A549 (cell line): ENCODE data around the gene SND1. TPM values are rescaled to one million over a fixed set of nuclear protein-coding genes. Genes with fewer than 3 reads are reported as not detected.

ENCODE experiments used
- ATAC-seq, 2 experiments: fragments of 200-7000 bp in 1 of 2; fragments of >200 bp in 1 of 2; cut with Nextera tagmentation in 1 of 2; cut with Tn5 transposase in 1 of 2; 3 replicates each; pipeline versions ENCODE4 v1.8.0 to v1.9.1; 2018 to 2020; ENCODE audit warnings: mild to moderate bottlenecking in 1 of 2, moderate library complexity in 1 of 2
- CTCF ChIA-PET: fragments of 300-600 bp; sonication (Branson Sonifier 250); formaldehyde crosslinking; extraction: SDS; loops from one replicate; lab custom pipeline; 2021; ENCODE audit warnings: antibody characterized with exemption, inconsistent platforms; lab: Yijun Ruan, JAX
- POLR2A ChIA-PET: fragments of 350-600 bp; formaldehyde crosslinking; extraction: SDS; loops from one replicate; lab custom pipeline; 2021; ENCODE audit warnings: antibody characterized with exemption, inconsistent platforms; lab: Yijun Ruan, JAX
- DNase-seq, 2 experiments: peaks; one replicate each; pipeline versions ENCODE4 v3.0.0 to v3.0.0-alpha.2; 2011 to 2016; ENCODE audit warnings: low read depth in 1 of 2, low spot score in 1 of 2
- FAIRE-seq: peaks from 2 replicates; lab custom pipeline; 2011; peaks lifted over from hg19 to GRCh38; lab: Jason Lieb, UNC
- H3K27ac ChIP-seq, 2 experiments: fragments of >200 bp; sonication (Bioruptor Twin); formaldehyde crosslinking; 3 replicates each; pipeline ENCODE4 v1.5.1; 2016 to 2017
- H3K4me1 ChIP-seq: fragments of >200 bp; sonication (Bioruptor Twin); formaldehyde crosslinking; 3 replicates; pipeline ENCODE4 v1.6.1; 2016
- H3K4me2 ChIP-seq: fragments of >200 bp; sonication (Bioruptor Twin); formaldehyde crosslinking; 3 replicates; pipeline ENCODE4 v1.6.1; 2016
- H3K4me3 ChIP-seq: fragments of >200 bp; sonication (Bioruptor Twin); formaldehyde crosslinking; 3 replicates; pipeline ENCODE4 v1.5.1; 2016
- H3K9me3 ChIP-seq: fragments of >200 bp; sonication (Bioruptor Twin); formaldehyde crosslinking; 3 replicates; pipeline ENCODE4 v1.6.1; 2016
- BCL3 ChIP-seq: fragments of >200 bp; sonication (Bioruptor Twin); formaldehyde crosslinking; IDR thresholded peaks from 3 replicates; pipeline ENCODE4 v1.6.1; 2016
- CBX2 ChIP-seq: fragments of 200-600 bp; sonication (generic); IDR thresholded peaks from 2 replicates; pipeline ENCODE4 v1.6.1; 2016; ENCODE audit warnings: low read depth, mild to moderate bottlenecking, borderline replicate concordance
- CBX8 ChIP-seq: fragments of 200-600 bp; sonication (generic); IDR thresholded peaks from 2 replicates; pipeline ENCODE4 v1.6.1; 2016
- CEBPB ChIP-seq, 2 experiments: fragments of >200 bp in 1 of 2; sonication (Bioruptor Twin) in 1 of 2; formaldehyde crosslinking in 1 of 2; IDR thresholded peaks; 2 replicates each; pipeline ENCODE4 v1.6.1; 2012 to 2016
- CHD2 ChIP-seq: fragments of 150-350 bp; IDR thresholded peaks from 2 replicates; pipeline ENCODE4 v1.6.1; 2014; ENCODE audit warnings: low read length; ENCODE audit not compliant: partially characterized antibody
- CHD4 ChIP-seq: fragments of 200-600 bp; sonication (generic); IDR thresholded peaks from 2 replicates; pipeline ENCODE4 v1.6.1; 2016; ENCODE audit warnings: antibody characterized with exemption, mild to moderate bottlenecking, borderline replicate concordance
- EHF ChIP-seq: fragments of 250-450 bp; sonication (Bioruptor Pico); IDR thresholded peaks from 2 replicates; pipeline ENCODE4 v1.5.0; 2020; ENCODE audit warnings: mild to moderate bottlenecking
- ESRRA ChIP-seq: fragments of 150-350 bp; IDR thresholded peaks from 2 replicates; pipeline ENCODE4 v1.6.1; 2014; ENCODE audit warnings: mild to moderate bottlenecking, low read length, borderline replicate concordance
- FOSL2 ChIP-seq, 2 experiments: fragments of 450-650 bp in 1 of 2; fragments of >200 bp in 1 of 2; sonication (Bioruptor Twin) in 1 of 2; formaldehyde crosslinking; IDR thresholded peaks; 2 replicates each; pipeline versions ENCODE4 v1.5.0 to v1.6.1; 2016 to 2020; ENCODE audit warnings: mild to moderate bottlenecking in 1 of 2, moderate library complexity in 1 of 2
- GATA3 ChIP-seq: IDR thresholded peaks from 2 replicates; pipeline ENCODE4 v1.6.1; 2012; ENCODE audit warnings: borderline replicate concordance
- HEYL ChIP-seq: fragments of 250-450 bp; sonication (Bioruptor Pico); IDR thresholded peaks from 2 replicates; pipeline ENCODE4 v1.8.0; 2021; ENCODE audit warnings: mild to moderate bottlenecking, moderate library complexity
- HOXB13 ChIP-seq: fragments of 250-450 bp; sonication (Bioruptor Pico); IDR thresholded peaks from 2 replicates; pipeline ENCODE4 v1.5.0; 2020; ENCODE audit warnings: low read depth, mild to moderate bottlenecking, moderate library complexity
- JUNB ChIP-seq: fragments of >200 bp; sonication (Bioruptor Twin); formaldehyde crosslinking; IDR thresholded peaks from 2 replicates; pipeline ENCODE4 v1.6.1; 2016
- KDM1A ChIP-seq: fragments of 200-600 bp; sonication (generic); IDR thresholded peaks from 2 replicates; pipeline ENCODE4 v1.6.1; 2016; ENCODE audit warnings: low read depth, mild to moderate bottlenecking
- KDM5A ChIP-seq: fragments of 200-600 bp; sonication (generic); IDR thresholded peaks from 2 replicates; pipeline ENCODE4 v1.6.1; 2016; ENCODE audit warnings: antibody characterized with exemption, mild to moderate bottlenecking
- NFE2L2 ChIP-seq: fragments of 150-350 bp; conservative IDR thresholded peaks from 2 replicates; pipeline ENCODE4 v1.6.1; 2014; ENCODE audit warnings: low read length
- NPAS2 ChIP-seq: fragments of 250-450 bp; sonication (Bioruptor Pico); IDR thresholded peaks from 2 replicates; pipeline ENCODE4 v1.8.0; 2022; ENCODE audit warnings: mild to moderate bottlenecking, moderate library complexity, borderline replicate concordance
- NR3C1 ChIP-seq: fragments of >200 bp; sonication (Bioruptor Twin); formaldehyde crosslinking; IDR thresholded peaks from 3 replicates; pipeline ENCODE4 v1.6.1; 2017
- POLR2AphosphoS2 ChIP-seq: conservative IDR thresholded peaks from 2 replicates; pipeline ENCODE4 v1.6.1; 2012; ENCODE audit warnings: low read length, improper control_type of control experiment, inconsistent platforms
- RARB ChIP-seq: fragments of 250-450 bp; sonication (Bioruptor Pico); IDR thresholded peaks from 2 replicates; pipeline ENCODE4 v1.8.0; 2021; ENCODE audit warnings: mild to moderate bottlenecking, moderate library complexity
- RNF2 ChIP-seq: fragments of 200-600 bp; sonication (generic); IDR thresholded peaks from 2 replicates; pipeline ENCODE4 v1.6.1; 2016; ENCODE audit warnings: low read depth, mild to moderate bottlenecking, antibody characterized with exemption, moderate library complexity, borderline replicate concordance
- SREBF2 ChIP-seq: fragments of 450-650 bp; IDR thresholded peaks from 2 replicates; pipeline ENCODE4 v1.6.1; 2014; ENCODE audit warnings: mild to moderate bottlenecking, moderate library complexity
- TP53 ChIP-seq: fragments of 250-450 bp; sonication (Bioruptor Pico); IDR thresholded peaks from 2 replicates; pipeline ENCODE4 v1.5.0; 2021; ENCODE audit warnings: mild to moderate bottlenecking, moderate library complexity
- ZC3H11A ChIP-seq: fragments of 450-650 bp; IDR thresholded peaks from 2 replicates; pipeline ENCODE4 v1.6.1; 2014; ENCODE audit warnings: antibody characterized with exemption, mild to moderate bottlenecking
- ZFP36 ChIP-seq: fragments of 450-650 bp; IDR thresholded peaks from 2 replicates; pipeline ENCODE4 v1.6.1; 2014; ENCODE audit warnings: borderline replicate concordance; ENCODE audit not compliant: partially characterized antibody
- ZNF302 ChIP-seq: fragments of 250-450 bp; sonication (Bioruptor Pico); IDR thresholded peaks from 2 replicates; pipeline ENCODE4 v1.9.0; 2021; ENCODE audit warnings: inconsistent platforms, mild to moderate bottlenecking, moderate library complexity
- WGBS: methylation state at CpG from one replicate; pipeline ENCODE4 v1.1.6; 2017; ENCODE audit errors: missing lambda C conversion rate; 5-methylcytosine and 5-hydroxymethylcytosine counted together
- polyA plus RNA-seq, 4 experiments: library from polyadenylated mRNA; depleted of rRNA in 3 of 4; stranded (reverse); fragments of >200 nt; fragmentation: RNase III in 1 of 4; extraction: RNeasy Plus Mini Kit Qiagen cat#74134 plus additional on column Dnase treatment in 1 of 4; gene quantifications; 2 replicates in 3 of 4; 3 replicates in 1 of 4; pipeline ENCODE4 v1.2.3, GENCODE V29; 2011 to 2017
- TF ChIP-seq, protein P1 (sequence below): fragments of 450-650 bp; IDR thresholded peaks from 2 replicates; pipeline ENCODE4 v1.6.1; 2014; ENCODE audit warnings: antibody characterized with exemption
- TF ChIP-seq, protein P2 (sequence below): fragments of >200 bp; sonication (Bioruptor Twin); formaldehyde crosslinking; IDR thresholded peaks from 3 replicates; pipeline ENCODE4 v1.5.1; 2016
- TF ChIP-seq, protein P3 (sequence below): IDR thresholded peaks from 2 replicates; pipeline ENCODE4 v1.6.1; 2012; ENCODE audit warnings: low read depth, borderline replicate concordance

Gene SND1
- polyA plus RNA-seq, 2 of the 4 experiments (the other 2 are of a cell fraction), result 102 to 138 TPM

DNA sequence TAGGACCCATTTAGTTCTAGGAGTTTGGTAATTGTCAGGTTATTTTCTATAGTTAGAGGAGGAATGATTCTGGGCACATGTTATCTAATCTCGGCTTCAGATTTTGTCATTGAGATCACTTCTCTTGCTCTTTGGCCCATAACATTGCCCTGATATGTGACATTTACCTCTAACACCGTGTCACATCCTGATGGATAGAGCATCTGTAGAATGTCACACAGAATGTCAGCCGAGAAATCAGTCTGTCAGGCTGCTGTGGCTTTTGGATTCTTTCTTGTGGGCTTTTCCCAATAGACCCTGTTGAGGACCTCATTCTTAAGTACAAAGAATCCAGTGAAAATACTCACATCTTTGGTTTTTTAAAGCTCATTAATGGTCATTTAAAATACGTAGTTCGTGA lies 236.8 kb downstream of the SND1 start:
- no peak overlapping the region for H3K27ac ChIP-seq
- no peaks in the 10 kb centered on the region for H3K9me3 ChIP-seq
- ChIA-PET CTCF (no interaction called here), POLR2A (no interaction called here)
- DNase-seq (no peak), ATAC-seq (no peak), FAIRE-seq (no peak)
- no peak overlapping the region for H3K4me3 ChIP-seq
- no peak overlapping the region for H3K4me2 ChIP-seq
- H3K4me1 ChIP-seq, result peaks cover 4% of the 10 kb centered on the region; the same call in 2 of the 3 replicates
- no peak for TF ChIP-seq KDM1A
- no peak for TF ChIP-seq CHD2
- TF ChIP-seq GATA3, result no peak
- TF ChIP-seq BCL3, result no peak
- TF ChIP-seq HOXB13 (CRISPR knock-in tag), result no peak
- TF ChIP-seq RNF2, result no peak
- TF ChIP-seq CBX2, result no peak
- TF ChIP-seq, protein P1, sequence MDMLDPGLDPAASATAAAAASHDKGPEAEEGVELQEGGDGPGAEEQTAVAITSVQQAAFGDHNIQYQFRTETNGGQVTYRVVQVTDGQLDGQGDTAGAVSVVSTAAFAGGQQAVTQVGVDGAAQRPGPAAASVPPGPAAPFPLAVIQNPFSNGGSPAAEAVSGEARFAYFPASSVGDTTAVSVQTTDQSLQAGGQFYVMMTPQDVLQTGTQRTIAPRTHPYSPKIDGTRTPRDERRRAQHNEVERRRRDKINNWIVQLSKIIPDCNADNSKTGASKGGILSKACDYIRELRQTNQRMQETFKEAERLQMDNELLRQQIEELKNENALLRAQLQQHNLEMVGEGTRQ, result no peak
- TF ChIP-seq ZNF302 (CRISPR knock-in tag), result no peak
- TF ChIP-seq FOSL2 (IDR thresholded peaks at IDR 0.05), result no peak
- TF ChIP-seq FOSL2 (CRISPR knock-in tag; IDR thresholded peaks at IDR 0.05), result no peak
- no peak for TF ChIP-seq SREBF2
- TF ChIP-seq, protein P2, sequence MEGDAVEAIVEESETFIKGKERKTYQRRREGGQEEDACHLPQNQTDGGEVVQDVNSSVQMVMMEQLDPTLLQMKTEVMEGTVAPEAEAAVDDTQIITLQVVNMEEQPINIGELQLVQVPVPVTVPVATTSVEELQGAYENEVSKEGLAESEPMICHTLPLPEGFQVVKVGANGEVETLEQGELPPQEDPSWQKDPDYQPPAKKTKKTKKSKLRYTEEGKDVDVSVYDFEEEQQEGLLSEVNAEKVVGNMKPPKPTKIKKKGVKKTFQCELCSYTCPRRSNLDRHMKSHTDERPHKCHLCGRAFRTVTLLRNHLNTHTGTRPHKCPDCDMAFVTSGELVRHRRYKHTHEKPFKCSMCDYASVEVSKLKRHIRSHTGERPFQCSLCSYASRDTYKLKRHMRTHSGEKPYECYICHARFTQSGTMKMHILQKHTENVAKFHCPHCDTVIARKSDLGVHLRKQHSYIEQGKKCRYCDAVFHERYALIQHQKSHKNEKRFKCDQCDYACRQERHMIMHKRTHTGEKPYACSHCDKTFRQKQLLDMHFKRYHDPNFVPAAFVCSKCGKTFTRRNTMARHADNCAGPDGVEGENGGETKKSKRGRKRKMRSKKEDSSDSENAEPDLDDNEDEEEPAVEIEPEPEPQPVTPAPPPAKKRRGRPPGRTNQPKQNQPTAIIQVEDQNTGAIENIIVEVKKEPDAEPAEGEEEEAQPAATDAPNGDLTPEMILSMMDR, result no peak
- TF ChIP-seq, protein P3, sequence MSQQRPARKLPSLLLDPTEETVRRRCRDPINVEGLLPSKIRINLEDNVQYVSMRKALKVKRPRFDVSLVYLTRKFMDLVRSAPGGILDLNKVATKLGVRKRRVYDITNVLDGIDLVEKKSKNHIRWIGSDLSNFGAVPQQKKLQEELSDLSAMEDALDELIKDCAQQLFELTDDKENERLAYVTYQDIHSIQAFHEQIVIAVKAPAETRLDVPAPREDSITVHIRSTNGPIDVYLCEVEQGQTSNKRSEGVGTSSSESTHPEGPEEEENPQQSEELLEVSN, result no peak
- TF ChIP-seq POLR2AphosphoS2, result no peak
- no peak for TF ChIP-seq RARB (CRISPR knock-in tag)
- TF ChIP-seq TP53 (CRISPR knock-in tag), result no peak
- no peak for TF ChIP-seq NR3C1
- TF ChIP-seq EHF (CRISPR knock-in tag), result no peak
- WGBS, result 97% methylated on average over 5 of the region's 5 CpGs

DNA sequence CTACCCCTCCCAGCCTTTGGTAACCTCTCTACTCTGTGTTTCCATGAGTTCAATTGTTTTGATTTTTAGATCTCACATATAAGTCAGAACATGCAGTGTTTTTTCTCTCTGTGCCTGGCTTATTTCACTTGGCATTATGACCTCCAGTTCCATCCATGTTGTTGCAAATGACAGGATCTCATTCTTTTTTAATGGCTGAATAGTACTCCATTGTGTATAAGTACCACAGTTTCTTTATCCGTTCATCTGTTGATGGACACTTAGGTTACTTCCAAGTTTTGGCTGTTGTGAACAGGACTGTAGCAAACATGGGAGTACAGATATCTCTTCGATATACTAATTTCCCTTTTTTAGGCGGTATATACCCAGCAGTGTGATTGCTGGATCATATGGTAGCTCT lies 237.7 kb downstream of the SND1 start:
- no peak for ATAC-seq
- DNase-seq, result no peak
- Histone ChIP-seq H3K4me2 (no peak overlapping the region), H3K4me3 (no peak overlapping the region), H3K9me3 (no peaks in the 10 kb centered on the region), H3K4me1 (peaks cover 4% of the 10 kb centered on the region; the same call in 1 of the 3 replicates), H3K27ac (no peak overlapping the region)
- WGBS, result 90% methylated on average over 3 of the region's 3 CpGs
- FAIRE-seq, result no peak
- POLR2A ChIA-PET, result no interaction called here
- TF ChIP-seq EHF (CRISPR knock-in tag) (no peak), CHD2 (no peak), RARB (CRISPR knock-in tag) (no peak), NR3C1 (no peak), NPAS2 (CRISPR knock-in tag) (no peak), HOXB13 (CRISPR knock-in tag) (no peak), CHD4 (no peak), ESRRA (no peak), GATA3 (no peak), ZFP36 (no peak), TP53 (CRISPR knock-in tag) (no peak), NFE2L2 (no peak), CBX2 (no peak), CEBPB (IDR thresholded peaks at IDR 0.05) (no peak), ZC3H11A (no peak), CBX8 (no peak), KDM5A (no peak), POLR2AphosphoS2 (no peak), HEYL (CRISPR knock-in tag) (no peak), JUNB (no peak)
- TF ChIP-seq, all 56 proteins: peak for 0
- CTCF ChIA-PET, result no interaction called here
